ENCODE measurements around the gene PNMA8C. TPM values are rescaled to one million over a fixed set of nuclear protein-coding genes. Genes with fewer than 3 reads are reported as not detected.

The PNMA8C gene
- total RNA-seq = not detected in 2 replicates

GRCh38 chr19:46428239-46429135 is at the start of gene PNMA8C:
PNMA8C (minus strand) TSS chr19:46428936; CDS start chr19:46428359, 577 bp downstream.

GRCh38 chr19:46471116-46471733 is 42.5 kb upstream of the PNMA8C start, which contains the start of gene PNMA8A:
PNMA8A (minus strand) TSS chr19:46471563; CDS start chr19:46471035, 528 bp downstream.

GRCh38 chr19:46413262-46414031 is 15.3 kb downstream of the PNMA8C start, which contains the start of gene CCDC8:
CCDC8 (minus strand) TSS chr19:46413564; CDS start chr19:46412810, 754 bp downstream.

Other genes with a start within 250 kb of the PNMA8C start
- gene IGFL1, start 199.2 kb downstream of the PNMA8C start, total RNA-seq = not detected in 2 replicates
- gene HIF3A, start 131.9 kb downstream of the PNMA8C start, total RNA-seq = 10.1 and 10.7 TPM in 2 replicates
- gene PPP5C, start 81.8 kb downstream of the PNMA8C start, total RNA-seq = 103 and 104 TPM in 2 replicates
- 0.60 and 0.69 TPM in 2 replicates for gene CCDC8, start 15.4 kb downstream of the PNMA8C start, total RNA-seq
- gene PNMA8A, start 42.6 kb upstream of the PNMA8C start, total RNA-seq = 0.80 and 0.84 TPM in 2 replicates
- gene PNMA8B, start 66.9 kb upstream of the PNMA8C start, total RNA-seq = 0.05 and 0.13 TPM in 2 replicates
- 296 and 299 TPM in 2 replicates for gene CALM3, start 172.4 kb upstream of the PNMA8C start, total RNA-seq
- gene PTGIR, start 196.2 kb upstream of the PNMA8C start, total RNA-seq = 0.67 and 2.7 TPM in 2 replicates
- gene GNG8, start 207.3 kb upstream of the PNMA8C start, total RNA-seq = not detected in 2 replicates
- 0.20 and 0.33 TPM in 2 replicates for gene DACT3, start 232.2 kb upstream of the PNMA8C start, total RNA-seq

Data from mammary microvascular endothelial cell (primary cell).